ENCODE measurements around the gene TMEM229A. TPM values are rescaled to one million over a fixed set of nuclear protein-coding genes. Genes with fewer than 3 reads are reported as not detected.
"Not testable (repeated sequence)": the region's sequence is repeated elsewhere in the genome, so short reads cannot be mapped to it uniquely, and the experiment has no call there.

The TMEM229A gene
- polyA plus RNA-seq = 0.31 and 0.94 TPM in 2 replicates
- polyA minus RNA-seq = 0.97 and 1.3 TPM in 2 replicates

GRCh38 chr7:124032369-124033094 lies at the start of gene TMEM229A:
TSS of gene TMEM229A (minus strand) at chr7:124033067. CDS start at chr7:124033003, 64 bp downstream.
- no peaks in the 10 kb centered on the region for H3K79me2 ChIP-seq (replicated peaks; ENCODE audit: insufficient read depth, low read length)
- H3K36me3 ChIP-seq (ENCODE audit: insufficient read depth, low read length) = no peaks in the 10 kb centered on the region
- TF ChIP-seq RAD21 (conservative IDR thresholded peaks at IDR 0.05) (peak; percentile 46), REST (IDR thresholded peaks at IDR 0.05; ENCODE audit: borderline replicate concordance) (peak; percentile 62), SMC3 (conservative IDR thresholded peaks at IDR 0.05; ENCODE audit: poor library complexity) (peak; percentile 32), POLR2AphosphoS5 (IDR thresholded peaks at IDR 0.05) (peak; percentile 8), CTCF (IDR thresholded peaks at IDR 0.05; ENCODE audit: poor library complexity, severe bottlenecking) (peak; percentile 61), EP300 (conservative IDR thresholded peaks at IDR 0.05; ENCODE audit: poor library complexity, severe bottlenecking) (no peak), EZH2 (IDR thresholded peaks at IDR 0.05; ENCODE audit: borderline replicate concordance, insufficient read depth, low read length, poor library complexity, severe bottlenecking) (no peak), MXI1 (conservative IDR thresholded peaks at IDR 0.05; ENCODE audit: poor library complexity, severe bottlenecking) (peak; percentile 57), TAF1 (IDR thresholded peaks at IDR 0.05; ENCODE audit: low read depth) (peak; percentile 61)
- peaks cover 34% of the 10 kb centered on the region for H3K27me3 ChIP-seq (ENCODE audit: insufficient read depth, low read depth, low read length)
- H3K4me3 ChIP-seq (ENCODE audit: low read length) = peak within 1 kb of the TSS; percentile 94
- H3K9me3 ChIP-seq (ENCODE audit: low read length) = no peaks in the 10 kb centered on the region
- H3K9ac ChIP-seq (ENCODE audit: low read length) = peak within 1 kb of the TSS; percentile 68
- no peak within 1 kb of the TSS for H3K27ac ChIP-seq (ENCODE audit: low read length)
- H3F3A ChIP-seq (ENCODE audit: insufficient read depth, low read length, poor library complexity, severe bottlenecking) = no peaks in the 10 kb centered on the region
- peak within 1 kb of the TSS; percentile 75 for H3K4me2 ChIP-seq (ENCODE audit: low read length)
- no peaks in the 10 kb centered on the region for H3K9me2 ChIP-seq (ENCODE audit: insufficient read depth, low read length)
- peak within 1 kb of the TSS; percentile 25 for H2AFZ ChIP-seq (ENCODE audit: low read depth, low read length)
- no peaks in the 10 kb centered on the region for H4K20me1 ChIP-seq (ENCODE audit: insufficient read depth)

GRCh38 chr7:124082234-124082633 lies 49.4 kb upstream of the TMEM229A start:
- not testable (repeated sequence) for H3K9me2 ChIP-seq (ENCODE audit: insufficient read depth, low read length); H3K36me3 ChIP-seq (ENCODE audit: insufficient read depth, low read length); H3K4me2 ChIP-seq (ENCODE audit: low read length); H3K9ac ChIP-seq (ENCODE audit: low read length); H3K4me3 ChIP-seq (ENCODE audit: low read length); H4K20me1 ChIP-seq (ENCODE audit: insufficient read depth); H2AFZ ChIP-seq (ENCODE audit: low read depth, low read length); H3K27me3 ChIP-seq (ENCODE audit: insufficient read depth, low read depth, low read length); H3K27ac ChIP-seq (ENCODE audit: low read length); H3F3A ChIP-seq (ENCODE audit: insufficient read depth, low read length, poor library complexity, severe bottlenecking); H3K79me2 ChIP-seq (replicated peaks; ENCODE audit: insufficient read depth, low read length); H3K9me3 ChIP-seq (ENCODE audit: low read length)
